Endodermal cell (in vitro differentiated cells): ENCODE data around the gene CCT6B. TPM values are rescaled to one million over a fixed set of nuclear protein-coding genes. Genes with fewer than 3 reads are reported as not detected.
"Not testable (repeated sequence)": the region's sequence is repeated elsewhere in the genome, so short reads cannot be mapped to it uniquely, and the experiment has no call there.

Experiments used
- DNase-seq: peaks from one replicate; pipeline ENCODE4 v3.0.0-alpha.2; 2017
- H3K27ac ChIP-seq: 2 replicates; pipeline ENCODE4 v1.5.1; 2013; ENCODE audit warnings: mild to moderate bottlenecking, low read depth, low read length, moderate library complexity
- H3K27me3 ChIP-seq: 2 replicates; pipeline ENCODE4 v1.6.1; 2013; ENCODE audit warnings: mild to moderate bottlenecking, low read length, moderate library complexity; ENCODE audit not compliant: insufficient read depth, control insufficient read depth, poor library complexity, severe bottlenecking
- H3K36me3 ChIP-seq: 2 replicates; pipeline ENCODE4 v1.7.0; 2013; ENCODE audit warnings: mild to moderate bottlenecking, low read length, moderate library complexity; ENCODE audit not compliant: control insufficient read depth, insufficient read depth
- H3K4me1 ChIP-seq: one replicate; pipeline ENCODE4 v1.7.0; 2013; ENCODE audit warnings: low read length; ENCODE audit not compliant: control insufficient read depth, insufficient read depth
- H3K4me3 ChIP-seq: 2 replicates; pipeline ENCODE4 v1.5.1; 2013; ENCODE audit warnings: mild to moderate bottlenecking, low read length, moderate library complexity
- H3K9ac ChIP-seq: 2 replicates; pipeline ENCODE4 v1.6.1; 2013; ENCODE audit warnings: mild to moderate bottlenecking, low read length, moderate library complexity; ENCODE audit not compliant: poor library complexity, severe bottlenecking; ENCODE audit errors: extremely low read depth
- H3K9me3 ChIP-seq: 2 replicates; pipeline ENCODE4 v1.6.1; 2013; ENCODE audit warnings: mild to moderate bottlenecking, low read length, moderate library complexity; ENCODE audit not compliant: control insufficient read depth
- H3K27ac Mint-ChIP-seq: 2 replicates; pipeline ENCODE4 v1.8.0; 2020; ENCODE audit warnings: mixed read lengths
- H3K27me3 Mint-ChIP-seq: 2 replicates; pipeline ENCODE4 v1.8.0; 2021; ENCODE audit warnings: mild to moderate bottlenecking, mixed read lengths; ENCODE audit not compliant: insufficient read depth
- H3K36me3 Mint-ChIP-seq: 2 replicates; pipeline ENCODE4 v1.8.0; 2020; ENCODE audit warnings: low read depth, mixed read lengths
- H3K4me1 Mint-ChIP-seq: 2 replicates; pipeline ENCODE4 v1.8.0; 2020; ENCODE audit warnings: mixed read lengths
- H3K4me3 Mint-ChIP-seq: 2 replicates; pipeline ENCODE4 v1.8.0; 2020; ENCODE audit warnings: mild to moderate bottlenecking, moderate library complexity, mixed read lengths
- H3K9me3 Mint-ChIP-seq: 2 replicates; pipeline ENCODE4 v1.8.0; 2020; ENCODE audit warnings: mild to moderate bottlenecking, mixed read lengths
- whole genome bisulfite sequencing, 2 experiments: methylation state at CpG; one replicate each; pipeline versions ENCODE4 v1.1.5 to v1.1.7; 2013; ENCODE audit warnings: missing lambda C conversion rate in 2 of 2, mixed read lengths in 1 of 2; ENCODE audit not compliant: insufficient coverage in 1 of 2, insufficient read length in 1 of 2; 5-methylcytosine and 5-hydroxymethylcytosine counted together
- total RNA-seq, 2 donors: library from RNA; stranded (reverse); fragmentation: NEBNext Ultra II Directional in 1 of 2; extraction: Animal tissue kit (Norgen Biotek cat#: 25700) in 1 of 2; gene quantifications; 2 replicates in 1 of 2; 3 replicates in 1 of 2; pipeline ENCODE4 v1.2.1, GENCODE V29; 2021
- TF ChIP-seq, protein P1 (sequence below): fragments of 200-600 bp; sonication (generic); conservative IDR thresholded peaks from 2 replicates; pipeline ENCODE4 v1.5.0; 2021; ENCODE audit warnings: antibody characterized with exemption, mild to moderate bottlenecking

Gene CCT6B
- total RNA-seq, 2 donors from 2014 or later = 0.88 to 2.8 TPM

- H3K4me3 ChIP-seq = no peak overlapping the region
- WGBS, 2 experiments = 100% methylated on average over 1 of the region's 1 CpG; no CpG with 5 or more reads in 1 of the 2 experiments
- no peak overlapping the region for H3K9ac ChIP-seq
- Mint-ChIP-seq H3K4me3 (no peak overlapping the region), H3K27me3 (peaks cover 52% of the 10 kb centered on the region), H3K9me3 (no peaks in the 10 kb centered on the region), H3K4me1 (peaks cover 8% of the 10 kb centered on the region), H3K36me3 (no peaks in the 10 kb centered on the region), H3K27ac (no peak overlapping the region)
- peaks cover 7% of the 10 kb centered on the region for H3K36me3 ChIP-seq
- peaks cover 38% of the 10 kb centered on the region for H3K27me3 ChIP-seq
- H3K27ac ChIP-seq = no peak overlapping the region
- H3K9me3 ChIP-seq = no peaks in the 10 kb centered on the region
- DNase-seq = no peak
- TF ChIP-seq, protein P1, sequence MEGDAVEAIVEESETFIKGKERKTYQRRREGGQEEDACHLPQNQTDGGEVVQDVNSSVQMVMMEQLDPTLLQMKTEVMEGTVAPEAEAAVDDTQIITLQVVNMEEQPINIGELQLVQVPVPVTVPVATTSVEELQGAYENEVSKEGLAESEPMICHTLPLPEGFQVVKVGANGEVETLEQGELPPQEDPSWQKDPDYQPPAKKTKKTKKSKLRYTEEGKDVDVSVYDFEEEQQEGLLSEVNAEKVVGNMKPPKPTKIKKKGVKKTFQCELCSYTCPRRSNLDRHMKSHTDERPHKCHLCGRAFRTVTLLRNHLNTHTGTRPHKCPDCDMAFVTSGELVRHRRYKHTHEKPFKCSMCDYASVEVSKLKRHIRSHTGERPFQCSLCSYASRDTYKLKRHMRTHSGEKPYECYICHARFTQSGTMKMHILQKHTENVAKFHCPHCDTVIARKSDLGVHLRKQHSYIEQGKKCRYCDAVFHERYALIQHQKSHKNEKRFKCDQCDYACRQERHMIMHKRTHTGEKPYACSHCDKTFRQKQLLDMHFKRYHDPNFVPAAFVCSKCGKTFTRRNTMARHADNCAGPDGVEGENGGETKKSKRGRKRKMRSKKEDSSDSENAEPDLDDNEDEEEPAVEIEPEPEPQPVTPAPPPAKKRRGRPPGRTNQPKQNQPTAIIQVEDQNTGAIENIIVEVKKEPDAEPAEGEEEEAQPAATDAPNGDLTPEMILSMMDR = no peak
- no peaks in the 10 kb centered on the region for H3K4me1 ChIP-seq
Measured at GRCh38 chr17:34958438-34958837, 2.8 kb downstream of the CCT6B start.

DNA sequence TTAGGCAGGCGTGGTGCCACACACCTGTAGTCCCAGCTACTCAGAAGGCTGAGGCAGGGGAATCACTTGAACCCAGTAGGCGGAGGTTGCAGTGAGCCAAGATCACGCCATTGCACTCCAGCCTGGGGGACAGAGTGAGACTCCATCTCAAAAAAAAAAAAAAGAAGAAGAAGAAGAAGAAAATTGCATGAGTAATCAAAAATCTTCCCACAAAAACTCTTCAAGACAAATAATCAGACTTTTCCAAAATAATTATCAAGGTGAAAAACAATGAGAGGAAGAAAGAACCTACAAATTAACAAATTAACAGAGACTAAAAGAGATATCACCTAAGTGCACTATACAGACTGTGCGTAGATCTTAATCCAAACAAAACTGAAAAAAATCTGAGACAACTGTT lies 10.5 kb downstream of the CCT6B start:
- 92 to 100% methylated on average over 1 to 4 of the region's 4 CpGs for WGBS, 2 experiments

DNA sequence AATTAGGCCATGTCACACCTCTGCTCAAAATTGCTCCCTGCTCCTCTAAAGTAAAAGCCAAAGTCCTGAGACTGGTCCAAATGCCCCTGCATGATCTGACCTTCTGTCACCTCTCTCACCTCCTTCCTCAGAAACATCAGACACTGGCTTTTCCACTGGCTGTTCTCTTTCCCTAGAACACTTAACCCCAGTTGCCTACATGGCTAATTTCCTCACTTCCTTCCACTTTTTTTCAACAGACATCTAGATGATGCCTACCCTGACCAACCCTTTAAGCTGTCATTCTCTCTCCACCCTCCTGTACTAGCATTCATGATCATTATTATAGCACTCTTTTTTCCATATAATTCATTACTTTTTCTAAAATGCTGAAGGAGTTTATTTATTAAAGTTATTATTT lies 31.0 kb downstream of the CCT6B start:
- H3K4me1 Mint-ChIP-seq = no peaks in the 10 kb centered on the region
- TF ChIP-seq, protein P1 = no peak
- Histone ChIP-seq H3K4me1 (no peaks in the 10 kb centered on the region), H3K9ac (no peak overlapping the region), H3K36me3 (no peaks in the 10 kb centered on the region), H3K9me3 (no peaks in the 10 kb centered on the region), H3K27ac (no peak overlapping the region), H3K4me3 (no peak overlapping the region), H3K27me3 (peaks cover 20% of the 10 kb centered on the region)
- H3K4me3 Mint-ChIP-seq = no peak overlapping the region
- H3K27me3 Mint-ChIP-seq = peaks cover 28% of the 10 kb centered on the region
- no peak overlapping the region for H3K27ac Mint-ChIP-seq
- H3K9me3 Mint-ChIP-seq = no peaks in the 10 kb centered on the region
- no peak for DNase-seq
- H3K36me3 Mint-ChIP-seq = no peaks in the 10 kb centered on the region

More for the DNA sequence above, 10.5 kb downstream of the CCT6B start:
- not testable (repeated sequence) for H3K9me3 ChIP-seq, H3K4me1 ChIP-seq, H3K36me3 ChIP-seq, H3K27ac ChIP-seq, H3K9ac ChIP-seq, H3K4me1 Mint-ChIP-seq, H3K4me3 ChIP-seq, H3K36me3 Mint-ChIP-seq, H3K27ac Mint-ChIP-seq, DNase-seq, H3K9me3 Mint-ChIP-seq, H3K4me3 Mint-ChIP-seq
- peaks cover 23% of the 10 kb centered on the region for H3K27me3 Mint-ChIP-seq
- peaks cover 22% of the 10 kb centered on the region for H3K27me3 ChIP-seq

GRCh38 chr17:34926661-34927060 lies 34.6 kb downstream of the CCT6B start:
- H3K4me3 Mint-ChIP-seq = no peak overlapping the region

More at GRCh38 chr17:34926661-34927060, 34.6 kb downstream of the CCT6B start:
- Histone ChIP-seq H3K36me3 (no peaks in the 10 kb centered on the region), H3K9ac (no peak overlapping the region), H3K4me3 (no peak overlapping the region), H3K27ac (no peak overlapping the region), H3K27me3 (peaks cover 6% of the 10 kb centered on the region), H3K9me3 (no peaks in the 10 kb centered on the region), H3K4me1 (no peaks in the 10 kb centered on the region)
- 91 to 100% methylated on average over 1 to 3 of the region's 3 CpGs for WGBS, 2 experiments
- Mint-ChIP-seq H3K9me3 (no peaks in the 10 kb centered on the region), H3K27me3 (peaks cover 9% of the 10 kb centered on the region), H3K4me1 (no peaks in the 10 kb centered on the region), H3K36me3 (no peaks in the 10 kb centered on the region), H3K27ac (no peak overlapping the region)
- no peak for DNase-seq
- TF ChIP-seq, protein P1 = no peak
